22Rv1 (cell line): Measurements from ENCODE around the gene DNM1L.

Experiments used
- H3K27ac ChIP-seq: fragments of 450-650 bp; 2 replicates; pipeline ENCODE4 v1.5.1; 2017
- ZFX ChIP-seq: fragments of 450-650 bp; IDR thresholded peaks from 2 replicates; pipeline ENCODE4 v1.6.1; 2017; ENCODE audit warnings: antibody characterized with exemption, borderline replicate concordance
- TF ChIP-seq, protein P1 (sequence below): fragments of 450-650 bp; IDR thresholded peaks from 2 replicates; pipeline ENCODE4 v1.5.1; 2017; ENCODE audit warnings: mild to moderate bottlenecking

Gene DNM1L

GRCh38 chr12:32770141-32770540, 91.0 kb downstream of the DNM1L start:
- TF ChIP-seq ZFX: no peak
- TF ChIP-seq, protein P1, sequence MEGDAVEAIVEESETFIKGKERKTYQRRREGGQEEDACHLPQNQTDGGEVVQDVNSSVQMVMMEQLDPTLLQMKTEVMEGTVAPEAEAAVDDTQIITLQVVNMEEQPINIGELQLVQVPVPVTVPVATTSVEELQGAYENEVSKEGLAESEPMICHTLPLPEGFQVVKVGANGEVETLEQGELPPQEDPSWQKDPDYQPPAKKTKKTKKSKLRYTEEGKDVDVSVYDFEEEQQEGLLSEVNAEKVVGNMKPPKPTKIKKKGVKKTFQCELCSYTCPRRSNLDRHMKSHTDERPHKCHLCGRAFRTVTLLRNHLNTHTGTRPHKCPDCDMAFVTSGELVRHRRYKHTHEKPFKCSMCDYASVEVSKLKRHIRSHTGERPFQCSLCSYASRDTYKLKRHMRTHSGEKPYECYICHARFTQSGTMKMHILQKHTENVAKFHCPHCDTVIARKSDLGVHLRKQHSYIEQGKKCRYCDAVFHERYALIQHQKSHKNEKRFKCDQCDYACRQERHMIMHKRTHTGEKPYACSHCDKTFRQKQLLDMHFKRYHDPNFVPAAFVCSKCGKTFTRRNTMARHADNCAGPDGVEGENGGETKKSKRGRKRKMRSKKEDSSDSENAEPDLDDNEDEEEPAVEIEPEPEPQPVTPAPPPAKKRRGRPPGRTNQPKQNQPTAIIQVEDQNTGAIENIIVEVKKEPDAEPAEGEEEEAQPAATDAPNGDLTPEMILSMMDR: no peak
- H3K27ac ChIP-seq: no peak overlapping the region

DNA sequence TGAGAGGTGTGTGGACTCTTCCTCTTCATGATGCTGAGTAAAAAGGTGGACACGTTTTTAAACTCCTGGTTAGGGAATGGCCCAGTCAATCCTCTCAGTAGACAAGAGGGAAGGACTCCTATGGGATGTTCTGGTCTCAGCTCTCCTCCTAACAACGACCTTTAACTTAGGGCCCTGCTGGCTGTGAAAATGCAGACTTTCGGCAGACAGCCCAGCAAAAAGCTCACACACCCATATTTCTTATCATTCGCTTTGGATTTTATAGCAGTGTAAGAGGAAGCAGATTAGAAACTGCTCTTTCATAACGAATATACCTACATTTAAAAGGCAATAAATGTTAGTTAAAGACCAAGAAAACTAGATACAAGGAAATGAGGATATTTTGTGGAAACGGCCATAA, 94.6 kb downstream of the DNM1L start:
- TF ChIP-seq, protein P1: no peak
- no peak for TF ChIP-seq ZFX

DNA sequence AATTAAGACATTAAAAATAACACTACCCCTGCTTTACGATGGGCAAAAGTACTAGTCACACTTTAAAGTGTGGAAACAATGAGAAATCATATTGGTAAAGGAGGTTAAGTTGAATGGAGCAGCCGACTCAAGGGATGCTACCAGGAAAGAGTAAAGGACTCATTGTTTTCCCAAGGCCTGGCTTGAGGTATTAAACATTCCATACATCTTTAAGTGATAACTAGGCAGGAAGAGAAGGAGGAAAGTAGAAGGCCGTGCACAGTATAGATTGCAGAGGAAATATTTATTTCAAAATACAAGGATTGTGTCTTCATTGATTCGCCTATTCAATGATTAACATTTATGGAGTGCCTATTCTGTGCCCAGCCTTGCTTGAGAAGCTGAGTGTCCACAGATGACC, 97.2 kb downstream of the DNM1L start:
- TF ChIP-seq, protein P1: no peak
- H3K27ac ChIP-seq: no peak overlapping the region

More for the DNA sequence above, 94.6 kb downstream of the DNM1L start:
- H3K27ac ChIP-seq: no peak overlapping the region

- H3K27ac ChIP-seq: no peak overlapping the region
- TF ChIP-seq, protein P1: no peak
- no peak for TF ChIP-seq ZFX
These were observed 98.1 kb downstream of the DNM1L start for GRCh38 chr12:32777159-32777558.

DNA sequence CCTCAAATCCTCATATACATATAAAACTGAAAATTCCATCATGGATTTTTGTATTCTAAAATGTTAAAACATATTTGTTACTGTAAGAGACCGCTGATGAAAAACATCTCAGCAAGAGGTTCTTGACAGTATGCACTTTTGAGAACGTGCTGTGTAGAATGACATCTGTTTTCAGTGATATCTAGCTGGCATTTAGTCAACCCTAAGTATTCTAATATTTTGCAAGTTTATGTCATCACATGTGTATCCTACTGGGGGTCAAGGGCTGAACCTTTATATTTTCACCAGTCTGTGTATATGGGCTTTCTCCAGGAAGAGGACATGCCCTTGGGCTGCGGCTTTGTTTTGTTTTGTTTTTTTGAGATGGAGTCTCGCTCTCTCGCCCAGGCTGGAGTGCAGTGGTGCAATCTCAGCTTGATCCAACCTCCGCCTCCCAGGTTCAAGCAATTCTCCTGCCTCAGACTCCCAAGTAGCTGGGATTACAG, 98.6 kb downstream of the DNM1L start:
- H3K27ac ChIP-seq: no peak overlapping the region
- TF ChIP-seq, protein P1: no peak
- TF ChIP-seq ZFX: no peak

- no peak overlapping the region for H3K27ac ChIP-seq
These were observed 101.0 kb downstream of the DNM1L start for GRCh38 chr12:32780071-32780470.

GRCh38 chr12:32783029-32783428, 103.9 kb downstream of the DNM1L start:
- no peak overlapping the region for H3K27ac ChIP-seq
- TF ChIP-seq, protein P1: no peak

More at GRCh38 chr12:32780071-32780470, 101.0 kb downstream of the DNM1L start:
- TF ChIP-seq, protein P1: no peak
- no peak for TF ChIP-seq ZFX
